HEK293T (cell line): ENCODE measurements around the gene MORC4.

Experiments used
- CTCF ChIA-PET: fragments of 350-600 bp; formaldehyde crosslinking; extraction: SDS; loops from one replicate; lab custom pipeline; 2021; ENCODE audit warnings: antibody characterized with exemption, inconsistent platforms; lab: Yijun Ruan, JAX
- POLR2A ChIA-PET: fragments of 350-600 bp; formaldehyde crosslinking; extraction: SDS; loops from one replicate; lab custom pipeline; 2020; ENCODE audit warnings: antibody characterized with exemption, inconsistent platforms; lab: Yijun Ruan, JAX
- DNase-seq: peaks from one replicate; pipeline ENCODE4 v3.0.0; 2012; ENCODE audit warnings: mixed read lengths; ENCODE audit errors: extremely low spot score
- ARNT ChIP-seq: fragments of 450-650 bp; IDR thresholded peaks from 2 replicates; pipeline ENCODE4 v1.6.1; 2017; ENCODE audit warnings: mild to moderate bottlenecking
- BHLHE40 ChIP-seq: fragments of 450-650 bp; IDR thresholded peaks from 2 replicates; pipeline ENCODE4 v1.6.1; 2016; ENCODE audit warnings: mild to moderate bottlenecking, moderate library complexity, borderline replicate concordance
- CTBP1 ChIP-seq: fragments of 450-650 bp; IDR thresholded peaks from 2 replicates; pipeline ENCODE4 v1.6.1; 2016; ENCODE audit warnings: borderline replicate concordance
- ELF4 ChIP-seq: fragments of 450-650 bp; IDR thresholded peaks from 2 replicates; pipeline ENCODE4 v1.6.1; 2017; ENCODE audit warnings: antibody characterized with exemption
- FOXA1 ChIP-seq: fragments of 450-650 bp; IDR thresholded peaks from 2 replicates; pipeline ENCODE4 v1.6.1; 2016; ENCODE audit warnings: mild to moderate bottlenecking
- FOXK2 ChIP-seq: fragments of 450-650 bp; IDR thresholded peaks from 2 replicates; pipeline ENCODE4 v1.6.1; 2016; ENCODE audit warnings: mild to moderate bottlenecking
- FOXM1 ChIP-seq: fragments of 450-650 bp; IDR thresholded peaks from 2 replicates; pipeline ENCODE4 v1.6.1; 2017; ENCODE audit warnings: mild to moderate bottlenecking, borderline replicate concordance
- HDGF ChIP-seq: fragments of 450-650 bp; IDR thresholded peaks from 2 replicates; pipeline ENCODE4 v1.6.1; 2017; ENCODE audit warnings: antibody characterized with exemption, borderline replicate concordance
- L3MBTL2 ChIP-seq: fragments of 450-650 bp; conservative IDR thresholded peaks from 2 replicates; pipeline ENCODE4 v1.6.1; 2016; ENCODE audit warnings: mild to moderate bottlenecking
- LEF1 ChIP-seq: fragments of 450-650 bp; IDR thresholded peaks from 2 replicates; pipeline ENCODE4 v1.6.1; 2017; ENCODE audit warnings: mild to moderate bottlenecking, borderline replicate concordance
- NFRKB ChIP-seq: fragments of 450-650 bp; IDR thresholded peaks from 2 replicates; pipeline ENCODE4 v1.6.1; 2016; ENCODE audit warnings: mild to moderate bottlenecking, moderate library complexity
- SP1 ChIP-seq: fragments of 450-650 bp; IDR thresholded peaks from 2 replicates; pipeline ENCODE4 v1.6.1; 2017
- SUZ12 ChIP-seq: fragments of 450-650 bp; IDR thresholded peaks from 2 replicates; pipeline ENCODE4 v1.6.1; 2016; ENCODE audit warnings: mild to moderate bottlenecking
- TARDBP ChIP-seq: fragments of 450-650 bp; IDR thresholded peaks from 2 replicates; pipeline ENCODE4 v1.6.1; 2016
- ZNF384 ChIP-seq: fragments of 450-650 bp; IDR thresholded peaks from 2 replicates; pipeline ENCODE4 v1.6.1; 2016
- TF ChIP-seq, protein P1 (sequence below): fragments of 450-650 bp; IDR thresholded peaks from 2 replicates; pipeline ENCODE4 v1.6.1; 2016

Gene MORC4

DNA sequence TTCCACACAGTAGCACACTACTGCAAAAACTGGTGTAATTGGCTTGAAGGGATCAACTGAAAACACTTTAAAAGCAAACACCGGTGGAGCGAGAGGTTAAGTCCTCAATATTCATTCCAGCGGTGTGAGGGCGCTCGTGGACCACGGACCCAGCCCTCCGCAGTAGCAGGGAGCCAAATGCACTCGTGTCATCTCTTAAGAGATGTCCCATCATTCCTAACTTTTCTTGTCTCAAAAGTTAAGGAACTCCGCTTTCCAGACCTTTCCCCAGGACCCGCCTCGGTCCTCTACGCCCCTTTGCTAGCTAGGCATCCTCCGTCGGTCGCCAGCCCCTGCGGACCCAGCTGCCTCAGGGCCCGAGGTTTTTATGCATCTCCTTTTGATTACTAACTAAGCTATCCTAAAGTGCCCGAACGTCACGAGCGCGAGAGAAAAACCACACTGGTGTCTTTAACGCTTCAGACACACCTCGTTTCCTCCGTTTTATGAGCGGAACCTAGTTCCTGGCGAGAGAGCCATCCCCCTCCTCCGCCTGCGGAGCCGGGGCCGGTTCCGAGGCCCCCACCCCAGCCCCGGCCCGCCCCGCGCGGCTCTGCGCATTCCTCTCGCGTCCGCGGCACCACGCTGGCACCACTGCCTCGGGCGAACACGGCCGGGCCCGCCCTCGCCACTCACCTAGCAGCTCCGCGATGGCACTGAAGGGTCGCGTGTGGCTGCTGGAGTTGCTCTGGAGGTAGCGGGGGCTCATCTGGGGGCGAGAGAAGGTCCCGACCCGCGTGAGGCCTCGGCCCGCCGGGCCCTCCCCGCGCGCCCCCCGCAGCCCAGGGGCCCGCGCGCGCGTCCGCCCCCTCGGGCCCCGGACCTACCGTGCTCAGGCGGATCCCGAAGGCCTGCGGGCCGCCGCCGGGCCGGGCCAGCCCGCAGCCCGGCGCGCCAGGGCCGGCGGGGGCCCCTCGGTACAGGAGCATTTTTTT lies 723 bp downstream of the MORC4 start:
- DNase-seq = peak; percentile 50
- CTCF ChIA-PET = interaction anchor here (0.6 kb wide), 1 partner anchor 606 kb away, joined by 3 read pairs; no protein-coding TSS in a partner anchor
- POLR2A ChIA-PET = no interaction called here
- TF ChIP-seq LEF1 (no peak), L3MBTL2 (no peak; the same call in 1 of the 2 replicates), ZNF384 (no peak), SUZ12 (no peak), HDGF (no peak), FOXM1 (0 out of 2 replicates have a peak, but pooled peaks have one; percentile 19), FOXA1 (no peak), ELF4 (no peak), CTBP1 (0 out of 2 replicates have a peak, but pooled peaks have one; percentile 22), ARNT (0 out of 2 replicates have a peak, but pooled peaks have one; percentile 18), BHLHE40 (no peak), FOXK2 (no peak), NFRKB (no peak), TARDBP (no peak)
- TF ChIP-seq, protein P1, sequence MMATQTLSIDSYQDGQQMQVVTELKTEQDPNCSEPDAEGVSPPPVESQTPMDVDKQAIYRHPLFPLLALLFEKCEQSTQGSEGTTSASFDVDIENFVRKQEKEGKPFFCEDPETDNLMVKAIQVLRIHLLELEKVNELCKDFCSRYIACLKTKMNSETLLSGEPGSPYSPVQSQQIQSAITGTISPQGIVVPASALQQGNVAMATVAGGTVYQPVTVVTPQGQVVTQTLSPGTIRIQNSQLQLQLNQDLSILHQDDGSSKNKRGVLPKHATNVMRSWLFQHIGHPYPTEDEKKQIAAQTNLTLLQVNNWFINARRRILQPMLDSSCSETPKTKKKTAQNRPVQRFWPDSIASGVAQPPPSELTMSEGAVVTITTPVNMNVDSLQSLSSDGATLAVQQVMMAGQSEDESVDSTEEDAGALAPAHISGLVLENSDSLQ = no peak

DNA sequence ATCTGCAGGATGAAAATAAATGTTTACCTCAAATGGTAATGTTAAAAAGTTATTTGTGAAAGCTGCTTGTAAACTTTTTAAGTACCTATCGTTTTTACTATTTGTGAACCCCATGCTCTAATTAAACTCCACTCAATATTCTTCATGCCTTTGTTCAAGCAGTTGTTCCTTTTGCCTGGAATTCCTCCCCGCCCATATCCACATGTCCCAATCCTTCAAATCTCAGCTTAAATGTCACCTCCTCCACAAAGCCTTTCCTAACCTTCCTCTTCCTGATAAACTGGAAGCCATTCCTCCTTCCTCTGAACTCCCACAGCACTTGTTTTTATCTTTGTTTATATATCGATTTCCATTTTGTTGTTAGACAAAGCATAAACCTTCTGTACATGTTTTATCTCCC lies 2.4 kb downstream of the MORC4 start:
- CTCF ChIA-PET = interaction anchor here (0.6 kb wide), 1 partner anchor 916 kb away, joined by 3 read pairs; no protein-coding TSS in a partner anchor

DNA sequence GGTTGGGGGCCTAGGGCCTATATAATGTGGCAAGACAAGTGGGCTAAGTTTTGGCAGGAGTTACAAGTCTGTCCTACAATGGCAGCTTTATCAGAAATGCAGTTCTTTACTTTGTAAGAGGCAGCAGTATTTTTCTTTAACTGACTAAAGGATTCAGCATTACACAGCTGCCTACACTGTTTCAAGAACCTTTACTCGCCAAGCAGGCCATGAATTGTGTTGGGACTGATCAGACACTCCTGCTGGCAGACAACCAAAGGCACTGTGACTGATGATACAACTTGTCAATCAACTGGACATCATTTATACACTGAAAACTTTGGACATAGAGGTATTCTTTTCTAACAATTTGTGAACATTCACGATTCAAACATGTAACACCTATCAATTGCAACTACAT lies 4.3 kb downstream of the MORC4 start:
- CTCF ChIA-PET = interaction anchor here (0.6 kb wide), 1 partner anchor 131 kb away, joined by 5 read pairs; no protein-coding TSS in a partner anchor
- POLR2A ChIA-PET = no interaction called here

More for the DNA sequence above, 2.4 kb downstream of the MORC4 start:
- DNase-seq = no peak
- POLR2A ChIA-PET = no interaction called here
- TF ChIP-seq, protein P1 = no peak
- TF ChIP-seq ELF4 = no peak
- no peak for TF ChIP-seq TARDBP
- no peak for TF ChIP-seq SP1

DNA sequence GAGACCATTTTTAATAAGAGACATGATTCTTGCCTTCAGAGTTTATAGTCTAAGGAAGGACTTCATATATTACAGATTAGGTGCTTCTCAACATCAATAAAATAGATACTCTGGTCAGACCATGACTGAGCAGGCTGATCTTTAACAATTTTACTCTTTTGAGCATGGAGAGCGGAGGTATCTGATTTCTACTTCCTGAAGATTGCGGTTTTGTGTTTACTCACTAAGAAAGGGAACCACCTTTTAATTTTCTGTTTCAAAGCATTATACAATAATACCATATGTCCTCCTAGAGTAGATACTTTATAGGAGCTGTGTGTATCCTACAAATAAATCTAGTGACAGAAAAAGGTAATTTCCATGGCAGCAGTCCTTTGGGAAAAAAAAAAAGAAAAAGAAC lies 12.5 kb downstream of the MORC4 start:
- TF ChIP-seq, protein P1 = no peak
- TF ChIP-seq TARDBP = no peak
- TF ChIP-seq NFRKB = no peak
- TF ChIP-seq LEF1 = no peak
- TF ChIP-seq CTBP1 = no peak
- TF ChIP-seq FOXA1 = no peak
- no peak for TF ChIP-seq ELF4
- no peak for TF ChIP-seq L3MBTL2
- no peak for TF ChIP-seq ZNF384
- no peak for TF ChIP-seq FOXM1
- no peak for TF ChIP-seq FOXK2
- no peak for TF ChIP-seq SUZ12
- no peak for TF ChIP-seq SP1
- TF ChIP-seq BHLHE40 = no peak
- no peak for TF ChIP-seq ARNT
- TF ChIP-seq HDGF = no peak
- CTCF ChIA-PET = interaction anchor here (1.0 kb wide), 1 partner anchor 113 kb away, joined by 3 read pairs; no protein-coding TSS in a partner anchor
- DNase-seq = no peak
- POLR2A ChIA-PET = no interaction called here

More for the DNA sequence above, 4.3 kb downstream of the MORC4 start:
- no peak for DNase-seq
- no peak for TF ChIP-seq FOXK2
- no peak for TF ChIP-seq HDGF
- no peak for TF ChIP-seq L3MBTL2
- no peak for TF ChIP-seq NFRKB
- TF ChIP-seq FOXM1 = no peak
- no peak for TF ChIP-seq LEF1

DNA sequence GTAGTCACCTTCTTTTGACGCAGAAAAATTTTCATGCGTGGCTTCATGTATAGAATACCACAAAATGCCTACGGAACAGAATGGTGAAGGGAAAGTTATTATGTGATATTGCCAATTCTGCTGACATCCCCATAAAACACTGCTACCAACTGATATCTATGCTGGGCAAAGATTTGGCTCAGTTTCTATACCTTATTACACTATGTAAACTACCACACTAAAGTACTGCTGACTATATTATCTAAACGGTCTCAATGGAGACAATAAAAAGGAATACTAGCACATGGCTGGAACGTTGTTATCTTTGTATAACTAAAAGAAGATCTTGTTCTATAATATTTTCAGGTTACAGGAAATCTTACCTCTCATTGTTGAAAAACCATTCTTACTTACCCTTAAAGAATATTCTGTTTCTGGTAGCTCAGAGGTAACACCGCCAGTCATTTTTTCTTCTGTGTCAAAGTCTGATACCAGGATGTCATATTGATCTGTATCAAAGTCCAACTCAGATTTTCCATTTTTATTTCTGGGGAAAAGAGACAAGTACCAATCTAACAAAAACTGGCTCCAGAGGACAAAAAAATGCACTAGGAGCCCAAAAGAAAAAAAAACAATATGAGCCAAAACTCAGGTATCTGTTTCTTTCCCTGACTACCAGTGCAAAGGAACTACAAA lies 18.9 kb downstream of the MORC4 start:
- no peak for DNase-seq
- ChIA-PET POLR2A (no interaction called here), CTCF (no interaction called here)
- TF ChIP-seq FOXM1 (no peak), NFRKB (no peak), L3MBTL2 (no peak), LEF1 (no peak), ELF4 (no peak), HDGF (no peak), SP1 (no peak), SUZ12 (no peak), CTBP1 (no peak), ARNT (no peak), FOXA1 (no peak), FOXK2 (no peak), ZNF384 (no peak), TARDBP (no peak), BHLHE40 (no peak)
- TF ChIP-seq, protein P1 = no peak
